HepG2 (cell line): Measurements from ENCODE around the gene DHTKD1. TPM values are rescaled to one million over a fixed set of nuclear protein-coding genes. Genes with fewer than 3 reads are reported as not detected.

Experiments used
- CC2D1A ChIP-seq: sonication (generic); formaldehyde crosslinking; IDR thresholded peaks from 2 replicates; pipeline ENCODE4 v1.8.1; 2023; ENCODE audit warnings: mild to moderate bottlenecking, missing genetic modification reagents
- CENPT ChIP-seq: sonication (generic); formaldehyde crosslinking; IDR thresholded peaks from 2 replicates; pipeline ENCODE4 v1.8.0; 2022; ENCODE audit warnings: low read depth, mild to moderate bottlenecking, moderate library complexity, missing genetic modification reagents
- HOXA7 ChIP-seq: sonication (generic); formaldehyde crosslinking; IDR thresholded peaks from 2 replicates; pipeline ENCODE4 v1.8.1; 2022; ENCODE audit warnings: mild to moderate bottlenecking, missing genetic modification reagents, moderate library complexity
- KDM2A ChIP-seq: sonication (generic); formaldehyde crosslinking; IDR thresholded peaks from 2 replicates; pipeline ENCODE4 v1.4.0; 2020; ENCODE audit warnings: low read depth, missing genetic modification reagents, borderline replicate concordance
- MEIS1 ChIP-seq: sonication (generic); formaldehyde crosslinking; IDR thresholded peaks from 2 replicates; pipeline ENCODE4 v1.9.0; 2021; ENCODE audit warnings: mild to moderate bottlenecking, missing genetic modification reagents, moderate library complexity, borderline replicate concordance
- MLXIP ChIP-seq: sonication (generic); formaldehyde crosslinking; IDR thresholded peaks from 2 replicates; pipeline ENCODE4 v1.9.0; 2021; ENCODE audit warnings: missing genetic modification reagents, borderline replicate concordance
- MXD3 ChIP-seq: IDR thresholded peaks from 2 replicates; pipeline ENCODE4 v1.6.1; 2016; ENCODE audit warnings: mild to moderate bottlenecking, missing biosample characterization, missing genetic modification reagents
- PBX2 ChIP-seq: IDR thresholded peaks from 2 replicates; pipeline ENCODE4 v1.6.1; 2016; ENCODE audit warnings: control low read depth
- PHF8 ChIP-seq: sonication (generic); formaldehyde crosslinking; IDR thresholded peaks from 2 replicates; pipeline ENCODE4 v1.5.0; 2020; ENCODE audit warnings: missing genetic modification reagents
- POGZ ChIP-seq: sonication (generic); formaldehyde crosslinking; IDR thresholded peaks from 2 replicates; pipeline ENCODE4 v1.4.0; 2020; ENCODE audit warnings: mild to moderate bottlenecking, missing genetic modification reagents
- SIX1 ChIP-seq: sonication (generic); formaldehyde crosslinking; IDR thresholded peaks from 2 replicates; pipeline ENCODE4 v1.4.0; 2020; ENCODE audit warnings: missing genetic modification reagents, borderline replicate concordance
- SNAPC5 ChIP-seq: sonication (generic); formaldehyde crosslinking; IDR thresholded peaks from 2 replicates; pipeline ENCODE4 v1.8.1; 2023; ENCODE audit warnings: mild to moderate bottlenecking, missing genetic modification reagents, borderline replicate concordance
- SP4 ChIP-seq: sonication (generic); formaldehyde crosslinking; IDR thresholded peaks from 2 replicates; pipeline ENCODE4 v1.8.1; 2023; ENCODE audit warnings: mild to moderate bottlenecking, missing genetic modification reagents
- TBX3 ChIP-seq: fragments of 450-650 bp; IDR thresholded peaks from 2 replicates; pipeline ENCODE4 v1.6.1; 2017; ENCODE audit warnings: antibody characterized with exemption, mild to moderate bottlenecking, inconsistent platforms, borderline replicate concordance
- ZBTB7A ChIP-seq: sonication (generic); formaldehyde crosslinking; IDR thresholded peaks from 2 replicates; pipeline ENCODE4 v1.8.0; 2022; ENCODE audit warnings: mild to moderate bottlenecking, missing genetic modification reagents
- ZNF143 ChIP-seq: sonication (generic); formaldehyde crosslinking; IDR thresholded peaks from 2 replicates; pipeline ENCODE4 v1.4.0; 2020; ENCODE audit warnings: missing genetic modification reagents
- ZNF160 ChIP-seq: sonication (generic); formaldehyde crosslinking; IDR thresholded peaks from 2 replicates; pipeline ENCODE4 v1.8.0; 2022; ENCODE audit warnings: mild to moderate bottlenecking, inconsistent platforms, missing genetic modification reagents
- ZNF335 ChIP-seq: sonication (generic); formaldehyde crosslinking; IDR thresholded peaks from 2 replicates; pipeline ENCODE4 v1.4.0; 2020; ENCODE audit warnings: missing genetic modification reagents
- ZNF614 ChIP-seq: IDR thresholded peaks from 2 replicates; pipeline ENCODE4 v1.6.1; 2018; ENCODE audit warnings: missing biosample characterization, missing genetic modification reagents, inconsistent platforms, borderline replicate concordance
- ZNF660 ChIP-seq: sonication (generic); formaldehyde crosslinking; IDR thresholded peaks from 2 replicates; pipeline ENCODE4 v1.5.1; 2020; ENCODE audit warnings: mild to moderate bottlenecking, low read depth, missing genetic modification reagents, borderline replicate concordance
- ZNF709 ChIP-seq: sonication (generic); formaldehyde crosslinking; IDR thresholded peaks from 2 replicates; pipeline ENCODE4 v1.5.0; 2020; ENCODE audit warnings: mild to moderate bottlenecking, missing genetic modification reagents
- ZNF761 ChIP-seq: sonication (generic); formaldehyde crosslinking; conservative IDR thresholded peaks from 2 replicates; pipeline ENCODE4 v1.4.0; 2020; ENCODE audit warnings: mild to moderate bottlenecking, missing genetic modification reagents
- ZNF768 ChIP-seq: sonication (generic); formaldehyde crosslinking; IDR thresholded peaks from 2 replicates; pipeline ENCODE4 v1.4.0; 2020; ENCODE audit warnings: missing genetic modification reagents
- ZNF776 ChIP-seq: sonication (generic); formaldehyde crosslinking; IDR thresholded peaks from 2 replicates; pipeline ENCODE4 v1.4.0; 2020; ENCODE audit warnings: mild to moderate bottlenecking, missing genetic modification reagents
- ZNF777 ChIP-seq: sonication (generic); formaldehyde crosslinking; IDR thresholded peaks from 2 replicates; pipeline ENCODE4 v1.4.0; 2020; ENCODE audit warnings: missing genetic modification reagents
- polyA plus RNA-seq, 8 experiments: library from polyadenylated mRNA; depleted of rRNA in 3 of 8; stranded (reverse) in 7 of 8; unstranded in 1 of 8; fragments of >200 nt; fragmentation: Illumina TruSeq in 4 of 8; extraction: Trizol in 4 of 8; gene quantifications; 2 replicates each; pipeline versions ENCODE4 v1.2.1 to v1.2.3, GENCODE V29; 2011 to 2016; ENCODE audit warnings: low read depth in 4 of 8, missing spikeins in 1 of 8, mixed read lengths in 1 of 8; ENCODE audit not compliant: insufficient read depth in 1 of 8
- total RNA-seq, 5 experiments: library from RNA; depleted of rRNA; stranded (reverse); fragments of >200 nt; fragmentation: Illumina TruSeq; extraction: Trizol; gene quantifications; 2 replicates each; pipeline ENCODE4 v1.2.3, GENCODE V29; 2016; ENCODE audit warnings: low read depth in 1 of 5

The DHTKD1 gene
- total and polyA plus RNA-seq, 2 of the 13 experiments (the other 11 are each of a cell fraction or from before 2014, with no cell fraction given) = 9.6 to 14.1 TPM

GRCh38 chr10:12129222-12130111 is 60.7 kb downstream of the DHTKD1 start, which contains the start of gene SEC61A2 (continued):
- TF ChIP-seq PBX2 (CRISPR knock-in tag) (no peak), TBX3 (no peak), SIX1 (CRISPR knock-in tag) (no peak), SP4 (CRISPR knock-in tag) (peak; percentile 88), MXD3 (CRISPR knock-in tag) (no peak), ZNF660 (CRISPR knock-in tag) (no peak), ZNF777 (CRISPR knock-in tag) (peak; percentile 52; the same call in 1 of the 2 replicates), HOXA7 (no peak), POGZ (CRISPR knock-in tag) (no peak), ZNF761 (CRISPR knock-in tag) (no peak), ZBTB7A (CRISPR knock-in tag) (no peak), ZNF768 (0 out of 2 replicates have a peak, but pooled peaks have one; percentile 34), ZNF709 (CRISPR knock-in tag) (peak; percentile 65), PHF8 (CRISPR knock-in tag) (peak; percentile 92), MLXIP (CRISPR knock-in tag) (no peak), ZNF614 (CRISPR knock-in tag) (no peak), ZNF776 (peak; percentile 47; the same call in 1 of the 2 replicates), CC2D1A (CRISPR knock-in tag) (no peak), ZNF143 (no peak), SNAPC5 (CRISPR knock-in tag) (no peak), CENPT (CRISPR knock-in tag) (no peak), ZNF160 (no peak), MEIS1 (CRISPR knock-in tag) (no peak), KDM2A (CRISPR knock-in tag) (peak; percentile 50; the same call in 1 of the 2 replicates), ZNF335 (CRISPR knock-in tag) (no peak)
